Measurements from ENCODE around the gene SLC34A1.

SLC34A1 gene

GRCh38 chr5:177432143-177432838 is 48.1 kb downstream of the SLC34A1 start:
- no peak for DNase-seq (ENCODE audit: low read depth in 2 of 2)

- DNase-seq (ENCODE audit: low read depth in 2 of 2): no peak
Observed at GRCh38 chr5:177432839-177433657, 48.8 kb downstream of the SLC34A1 start.

GRCh38 chr5:177433658-177434217 is 49.5 kb downstream of the SLC34A1 start:
- DNase-seq (ENCODE audit: low read depth in 2 of 2): no peak

- peak in 1 of 2 donors; percentile 68 for DNase-seq (ENCODE audit: low read depth in 2 of 2)
Observed at GRCh38 chr5:177434437-177434836, 50.2 kb downstream of the SLC34A1 start.

DNA sequence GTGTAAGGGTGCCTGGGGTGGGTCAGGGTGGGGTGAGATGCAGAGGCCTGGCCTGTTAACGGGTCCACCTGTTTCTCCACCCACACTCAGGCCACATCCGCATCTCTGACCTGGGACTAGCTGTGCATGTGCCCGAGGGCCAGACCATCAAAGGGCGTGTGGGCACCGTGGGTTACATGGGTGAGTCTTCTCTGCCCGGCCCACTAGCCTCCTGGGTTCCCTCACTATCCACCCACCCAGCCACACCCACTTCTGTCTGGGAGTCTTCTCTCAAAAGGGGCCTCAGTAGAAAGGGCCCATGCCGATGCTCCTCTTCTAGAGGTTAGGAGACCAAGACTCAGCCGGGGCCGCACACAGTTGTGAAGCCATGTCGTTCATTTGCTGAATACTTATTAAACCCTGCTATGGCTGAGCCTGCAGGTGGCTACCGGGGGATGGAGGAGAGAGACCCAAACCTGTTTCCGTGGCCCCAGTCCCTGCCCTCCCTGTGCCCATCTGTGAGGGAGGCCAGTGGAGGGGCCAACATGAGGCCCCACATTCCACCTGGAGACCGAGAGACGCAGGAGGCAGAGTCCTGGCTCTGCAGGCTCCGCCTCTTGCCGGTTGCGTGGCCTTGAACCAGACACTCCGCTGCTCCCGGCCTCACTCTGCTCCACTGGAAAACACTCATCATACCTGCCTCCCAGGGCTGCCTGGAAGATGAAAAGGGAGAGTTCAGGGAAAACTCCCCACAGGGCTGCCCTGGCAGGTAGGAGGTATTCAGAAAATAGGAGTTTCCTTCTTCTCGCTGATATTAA is 50.9 kb downstream of the SLC34A1 start:
- no peak for DNase-seq (ENCODE audit: low read depth in 2 of 2)

GRCh38 chr5:177435847-177436536 is 51.8 kb downstream of the SLC34A1 start:
- no peak for DNase-seq (ENCODE audit: low read depth in 2 of 2)

DNA sequence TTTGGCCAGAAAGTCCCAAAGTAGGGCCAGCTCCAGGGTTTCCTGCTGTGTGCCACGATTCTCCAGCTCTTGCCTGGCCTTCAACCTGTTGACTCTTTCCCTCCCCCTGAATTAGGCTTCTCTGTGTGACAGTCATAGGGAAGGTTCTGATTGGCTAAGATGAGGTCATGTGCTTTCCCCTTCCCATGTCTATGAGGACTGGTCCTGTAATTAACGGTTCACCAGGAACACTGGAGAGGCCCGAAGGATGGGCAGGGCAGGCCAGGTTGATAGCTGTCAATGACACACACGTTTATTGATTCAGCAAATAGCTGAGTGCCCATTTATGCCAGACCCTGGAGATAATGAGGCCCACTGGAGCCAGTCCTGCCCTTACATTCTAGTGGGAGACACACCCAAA is 53.4 kb downstream of the SLC34A1 start:
- no peak for DNase-seq (ENCODE audit: low read depth in 2 of 2)

GRCh38 chr5:177438468-177438867 is 54.2 kb downstream of the SLC34A1 start:
- no peak for DNase-seq (ENCODE audit: low read depth in 2 of 2)

GRCh38 chr5:177439518-177440053 is 55.4 kb downstream of the SLC34A1 start:
- DNase-seq (ENCODE audit: low read depth in 2 of 2): no peak

- DNase-seq (ENCODE audit: low read depth in 2 of 2): peak in 1 of 2 donors; percentile 32
Observed at GRCh38 chr5:177440211-177440989, 56.2 kb downstream of the SLC34A1 start.

- DNase-seq (ENCODE audit: low read depth in 2 of 2): no peak
Observed at GRCh38 chr5:177440990-177441780, 57.0 kb downstream of the SLC34A1 start.

GRCh38 chr5:177442066-177442826 is 58.0 kb downstream of the SLC34A1 start:
- DNase-seq (ENCODE audit: low read depth in 2 of 2): no peak

GRCh38 chr5:177443144-177443983 is 59.1 kb downstream of the SLC34A1 start:
- DNase-seq (ENCODE audit: low read depth in 2 of 2): no peak

- DNase-seq (ENCODE audit: low read depth in 2 of 2): no peak
Observed at GRCh38 chr5:177444106-177445051, 60.1 kb downstream of the SLC34A1 start.

- no peak for DNase-seq (ENCODE audit: low read depth in 2 of 2)
Observed at GRCh38 chr5:177445052-177445916, 61.0 kb downstream of the SLC34A1 start.

- no peak for DNase-seq (ENCODE audit: low read depth in 2 of 2)
Observed at GRCh38 chr5:177445917-177446199, 61.6 kb downstream of the SLC34A1 start.
